ENCODE data around the gene ADM5. TPM values are rescaled to one million over a fixed set of nuclear protein-coding genes. Genes with fewer than 3 reads are reported as not detected.

The ADM5 gene
- total RNA-seq, 1 donor from 2014 or later, result 10.4 TPM

GRCh38 chr19:49738268-49738667 is 48.9 kb downstream of the ADM5 start:
- no peaks in the 10 kb centered on the region for H3K9me3 Mint-ChIP-seq
- no peak overlapping the region for H3K27ac Mint-ChIP-seq
- DNase-seq (ENCODE audit: low spot score in 2 of 2, unreplicated experiment in 2 of 2), result no peak
- no peak for TF ChIP-seq CTCF (IDR thresholded peaks at IDR 0.05; ENCODE audit: unreplicated experiment)
- no peaks in the 10 kb centered on the region for H3K27me3 Mint-ChIP-seq (ENCODE audit: low read depth)
- no peaks in the 10 kb centered on the region for H3K36me3 Mint-ChIP-seq
- no peaks in the 10 kb centered on the region for H3K4me1 Mint-ChIP-seq
- no peak overlapping the region for H3K4me3 Mint-ChIP-seq

GRCh38 chr19:49739098-49739497 is 49.7 kb downstream of the ADM5 start:
- Mint-ChIP-seq H3K9me3 (no peaks in the 10 kb centered on the region), H3K4me1 (no peaks in the 10 kb centered on the region)
- TF ChIP-seq CTCF (IDR thresholded peaks at IDR 0.05; ENCODE audit: unreplicated experiment), result no peak

GRCh38 chr19:49739933-49740332 is 50.5 kb downstream of the ADM5 start:
- Mint-ChIP-seq H3K9me3 (no peaks in the 10 kb centered on the region), H3K4me1 (no peaks in the 10 kb centered on the region), H3K4me3 (no peak overlapping the region), H3K27ac (no peak overlapping the region), H3K36me3 (no peaks in the 10 kb centered on the region), H3K27me3 (ENCODE audit: low read depth) (no peaks in the 10 kb centered on the region)
- TF ChIP-seq CTCF (IDR thresholded peaks at IDR 0.05; ENCODE audit: unreplicated experiment), result no peak
- no peak for DNase-seq (ENCODE audit: low spot score in 2 of 2, unreplicated experiment in 2 of 2)

More at GRCh38 chr19:49739098-49739497, 49.7 kb downstream of the ADM5 start:
- DNase-seq (ENCODE audit: low spot score in 2 of 2, unreplicated experiment in 2 of 2), result no peak
- Mint-ChIP-seq H3K36me3 (no peaks in the 10 kb centered on the region), H3K27me3 (ENCODE audit: low read depth) (no peaks in the 10 kb centered on the region), H3K4me3 (no peak overlapping the region), H3K27ac (no peak overlapping the region)

Small RNAs within 50 kb of the gene (microRNA-seq; reads per million reads assigned to microRNA genes)
- gene MIR5088, result 2.3 reads per million

Other genes starting within 250 kb of the ADM5 start
- 0.34 to 0.45 TPM (median 0.35 TPM) in 3 replicates for gene SLC17A7, start 248.1 kb upstream of the ADM5 start, total RNA-seq
- 83.6 to 84.6 TPM (median 83.7 TPM) in 3 replicates for gene PIH1D1, start 237.8 kb upstream of the ADM5 start, total RNA-seq
- gene ALDH16A1, start 236.4 kb upstream of the ADM5 start, total RNA-seq, result 21.4 to 25.6 TPM (median 24.4 TPM) in 3 replicates
- 1.8 to 2.4 TPM (median 2.0 TPM) in 3 replicates for gene FLT3LG, start 215.4 kb upstream of the ADM5 start, total RNA-seq
- 2,869 to 2,959 TPM (median 2,954 TPM) in 3 replicates for gene RPL13A, start 202.0 kb upstream of the ADM5 start, total RNA-seq
- 2,052 to 2,151 TPM (median 2,132 TPM) in 3 replicates for gene RPS11, start 193.2 kb upstream of the ADM5 start, total RNA-seq
- gene FCGRT, start 176.9 kb upstream of the ADM5 start, total RNA-seq, result 121 to 132 TPM (median 127 TPM) in 3 replicates
- gene RCN3, start 161.6 kb upstream of the ADM5 start, total RNA-seq, result 30.3 to 35.1 TPM (median 31.1 TPM) in 3 replicates
- 53.3 to 60.7 TPM (median 60.1 TPM) in 3 replicates for gene NOSIP, start 109.0 kb upstream of the ADM5 start, total RNA-seq
- 0.87 to 1.4 TPM (median 1.1 TPM) in 3 replicates for gene PRRG2, start 108.3 kb upstream of the ADM5 start, total RNA-seq
- gene PRR12, start 98.4 kb upstream of the ADM5 start, total RNA-seq, result 53.3 to 58.5 TPM (median 54.2 TPM) in 3 replicates
- gene RRAS, start 49.5 kb upstream of the ADM5 start, total RNA-seq, result 26.0 to 28.6 TPM (median 26.9 TPM) in 3 replicates
- gene SCAF1, start 47.4 kb upstream of the ADM5 start, total RNA-seq, result 87.3 to 89.9 TPM (median 88.9 TPM) in 3 replicates
- gene IRF3, start 23.7 kb upstream of the ADM5 start, total RNA-seq, result 89.4 to 101 TPM (median 95.0 TPM) in 3 replicates
- gene BCL2L12, start 23.7 kb upstream of the ADM5 start, total RNA-seq, result 44.5 to 46.0 TPM (median 44.7 TPM) in 3 replicates
- 273 to 283 TPM (median 280 TPM) in 3 replicates for gene PRMT1, start 12.3 kb upstream of the ADM5 start, total RNA-seq
- gene CPT1C, start 1.5 kb downstream of the ADM5 start, total RNA-seq, result 60.3 to 62.5 TPM (median 60.9 TPM) in 3 replicates
- gene TSKS, start 73.7 kb downstream of the ADM5 start, total RNA-seq, result not detected in 3 replicates
- 84.6 to 89.6 TPM (median 85.2 TPM) in 3 replicates for gene AP2A1, start 77.4 kb downstream of the ADM5 start, total RNA-seq
- 23.1 to 25.8 TPM (median 23.2 TPM) in 3 replicates for gene FUZ, start 123.7 kb downstream of the ADM5 start, total RNA-seq
- 103 to 107 TPM (median 105 TPM) in 3 replicates for gene MED25, start 128.7 kb downstream of the ADM5 start, total RNA-seq
- gene PTOV1, start 161.6 kb downstream of the ADM5 start, total RNA-seq, result 415 to 431 TPM (median 422 TPM) in 3 replicates
- gene PNKP, start 178.0 kb downstream of the ADM5 start, total RNA-seq, result 96.6 to 103 TPM (median 97.8 TPM) in 3 replicates
- 41.8 to 45.3 TPM (median 42.5 TPM) in 3 replicates for gene AKT1S1, start 187.8 kb downstream of the ADM5 start, total RNA-seq
- gene TBC1D17, start 188.1 kb downstream of the ADM5 start, total RNA-seq, result 46.8 to 53.7 TPM (median 49.7 TPM) in 3 replicates
- 1.3 to 1.7 TPM (median 1.6 TPM) in 3 replicates for gene IL4I1, start 207.3 kb downstream of the ADM5 start, total RNA-seq
- 21.7 to 22.7 TPM (median 22.1 TPM) in 3 replicates for gene ATF5, start 239.6 kb downstream of the ADM5 start, total RNA-seq
- 67.6 to 78.9 TPM (median 71.8 TPM) in 3 replicates for gene NUP62, start 239.9 kb downstream of the ADM5 start, total RNA-seq